IMR-90 (cell line): ENCODE data around the gene RAD23B. TPM values are rescaled to one million over a fixed set of nuclear protein-coding genes. Genes with fewer than 3 reads are reported as not detected.

Experiments
- ATAC-seq: fragments of 200-7000 bp; cut with Tn5 transposase; 2 replicates; pipeline ENCODE4 v1.9.1; 2020; ENCODE audit warnings: low read depth, mild to moderate bottlenecking, moderate library complexity
- BruUV-seq: library from RNA; stranded (reverse); fragments of 400-500 nt; replicated peaks from 2 replicates; lab custom pipeline; 2021; lab: Mats Ljungman, UMichigan
- CTCF ChIA-PET: fragments of 300-600 bp; formaldehyde crosslinking; extraction: SDS; loops from one replicate; lab custom pipeline; 2021; ENCODE audit warnings: antibody characterized with exemption; lab: Yijun Ruan, JAX
- POLR2A ChIA-PET: fragments of 300-600 bp; sonication (Branson Sonifier 250); formaldehyde crosslinking; loops from one replicate; lab custom pipeline; 2022; ENCODE audit warnings: antibody characterized with exemption; ENCODE audit not compliant: unreplicated experiment; lab: Charles Lee
- DNase-seq: peaks from one replicate; pipeline ENCODE4 v3.0.0; 2013
- H2AFZ ChIP-seq: replicated peaks from 2 replicates; pipeline ENCODE3; 2013; ENCODE audit warnings: low read length, mild to moderate bottlenecking; ENCODE audit not compliant: poor library complexity
- H2AK5ac ChIP-seq: 2 replicates; pipeline ENCODE4 v1.6.1; 2013; ENCODE audit warnings: low read depth, low read length, inconsistent platforms
- H2AK9ac ChIP-seq: replicated peaks from 2 replicates; pipeline ENCODE3; 2013; ENCODE audit warnings: mild to moderate bottlenecking, low read depth, low read length, moderate library complexity; ENCODE audit not compliant: poor library complexity
- H2BK120ac ChIP-seq: 2 replicates; pipeline ENCODE4 v1.6.1; 2013; ENCODE audit warnings: low read depth, low read length, inconsistent platforms
- H2BK15ac ChIP-seq: 3 replicates; pipeline ENCODE4 v1.6.1; 2013; ENCODE audit warnings: low read depth, low read length, inconsistent platforms
- H2BK20ac ChIP-seq: 2 replicates; pipeline ENCODE4 v1.6.1; 2013; ENCODE audit warnings: low read depth, mild to moderate bottlenecking, inconsistent platforms, low read length, moderate library complexity
- H2BK5ac ChIP-seq: 2 replicates; pipeline ENCODE4 v1.6.1; 2013; ENCODE audit warnings: mild to moderate bottlenecking, low read depth, low read length, inconsistent platforms; ENCODE audit not compliant: poor library complexity, severe bottlenecking
- H3K14ac ChIP-seq: replicated peaks from 2 replicates; pipeline ENCODE4 v1.6.1; 2013; ENCODE audit warnings: low read depth, low read length, inconsistent platforms
- H3K18ac ChIP-seq: 2 replicates; pipeline ENCODE4 v1.6.1; 2013; ENCODE audit warnings: low read depth, low read length, control low read depth
- H3K23ac ChIP-seq: 2 replicates; pipeline ENCODE4 v1.6.1; 2013; ENCODE audit warnings: low read depth, low read length, inconsistent platforms
- H3K27ac ChIP-seq: 2 replicates; pipeline ENCODE4 v1.5.1; 2013; ENCODE audit warnings: mild to moderate bottlenecking, control low read depth, low read length; ENCODE audit not compliant: insufficient read depth
- H3K27me3 ChIP-seq: 2 replicates; pipeline ENCODE4 v1.6.1; 2013; ENCODE audit warnings: low read length; ENCODE audit not compliant: control insufficient read depth, insufficient read depth
- H3K36me3 ChIP-seq: 2 replicates; pipeline ENCODE4 v1.6.1; 2013; ENCODE audit warnings: low read length, mixed read lengths; ENCODE audit not compliant: control insufficient read depth, insufficient read depth
- H3K4ac ChIP-seq: 2 replicates; pipeline ENCODE4 v1.6.1; 2013; ENCODE audit warnings: low read depth, low read length, inconsistent platforms
- H3K4me1 ChIP-seq: 2 replicates; pipeline ENCODE4 v1.6.1; 2013; ENCODE audit warnings: low read length, mixed read lengths; ENCODE audit not compliant: control insufficient read depth, insufficient read depth
- H3K4me2 ChIP-seq: 2 replicates; pipeline ENCODE4 v1.6.1; 2013; ENCODE audit warnings: low read depth, mild to moderate bottlenecking, control low read depth, low read length, moderate library complexity
- H3K4me3 ChIP-seq: 2 replicates; pipeline ENCODE4 v1.5.1; 2013; ENCODE audit warnings: low read depth, mild to moderate bottlenecking, control low read depth, low read length, moderate library complexity; ENCODE audit not compliant: insufficient read depth
- H3K56ac ChIP-seq: 2 replicates; pipeline ENCODE4 v1.6.1; 2013; ENCODE audit warnings: low read length, inconsistent platforms; ENCODE audit not compliant: insufficient read depth; ENCODE audit errors: extremely low read depth
- H3K79me1 ChIP-seq, 2 experiments: 2 replicates each; pipeline ENCODE4 v1.6.1; 2013; ENCODE audit warnings: low read length in 2 of 2, inconsistent platforms in 1 of 2, low read depth in 1 of 2
- H3K9ac ChIP-seq: 2 replicates; pipeline ENCODE4 v1.6.1; 2013; ENCODE audit warnings: low read depth, low read length, control low read depth
- H3K9me1 ChIP-seq: 2 replicates; pipeline ENCODE4 v1.6.1; 2013; ENCODE audit warnings: low read length, inconsistent platforms; ENCODE audit not compliant: insufficient read depth
- H3K9me3 ChIP-seq: 2 replicates; pipeline ENCODE4 v1.6.1; 2013; ENCODE audit warnings: low read length; ENCODE audit not compliant: control insufficient read depth, insufficient read depth
- H4K20me1 ChIP-seq: 2 replicates; pipeline ENCODE4 v1.6.1; 2013; ENCODE audit warnings: low read length, inconsistent platforms; ENCODE audit not compliant: insufficient read depth
- H4K5ac ChIP-seq: 2 replicates; pipeline ENCODE4 v1.6.1; 2013; ENCODE audit warnings: mild to moderate bottlenecking, low read depth, low read length, control low read depth
- H4K8ac ChIP-seq, 2 experiments: 2 replicates each; pipeline ENCODE4 v1.6.1; 2013; ENCODE audit warnings: low read depth in 2 of 2, low read length in 2 of 2, control low read depth in 1 of 2, inconsistent platforms in 1 of 2
- H4K91ac ChIP-seq: 2 replicates; pipeline ENCODE4 v1.6.1; 2013; ENCODE audit warnings: low read depth, low read length, inconsistent platforms; ENCODE audit not compliant: insufficient read depth
- ELK1 ChIP-seq: fragments of 150-350 bp; IDR thresholded peaks from 2 replicates; pipeline ENCODE4 v1.6.1; 2016; ENCODE audit warnings: low read depth, mild to moderate bottlenecking, low read length, moderate library complexity, borderline replicate concordance
- FOS ChIP-seq: fragments of 150-350 bp; IDR thresholded peaks from 2 replicates; pipeline ENCODE4 v1.6.1; 2016; ENCODE audit warnings: low read depth, low read length
- MAZ ChIP-seq: IDR thresholded peaks from 2 replicates; pipeline ENCODE4 v1.6.1; 2012; ENCODE audit warnings: low read depth, mild to moderate bottlenecking, low read length, improper control_type of control experiment, moderate library complexity, borderline replicate concordance
- MXI1 ChIP-seq: IDR thresholded peaks from 2 replicates; pipeline ENCODE4 v1.6.1; 2012; ENCODE audit warnings: low read depth, mild to moderate bottlenecking, low read length, moderate library complexity, borderline replicate concordance
- POLR2A ChIP-seq: IDR thresholded peaks from 2 replicates; pipeline ENCODE4 v1.6.1; 2012; ENCODE audit warnings: mild to moderate bottlenecking, low read depth, low read length
- RCOR1 ChIP-seq: IDR thresholded peaks from 2 replicates; pipeline ENCODE4 v1.6.1; 2012; ENCODE audit warnings: mild to moderate bottlenecking, low read length, improper control_type of control experiment; ENCODE audit not compliant: insufficient replicate concordance
- WGBS, 2 experiments: methylation state at CpG; one replicate each; pipeline versions ENCODE4 v1.1.5 to v1.1.7; 2013; ENCODE audit warnings: missing lambda C conversion rate in 2 of 2; ENCODE audit not compliant: insufficient read length in 1 of 2; ENCODE audit errors: extremely low coverage in 2 of 2; 5-methylcytosine and 5-hydroxymethylcytosine counted together
- dilution Hi-C: fragments of 300-500 bp; cut with HindIII; formaldehyde crosslinking; loops from one replicate; pipeline ENCODE4 v1.14.3; 2018; ENCODE audit warnings: low sequenced_read_pairs; ENCODE audit not compliant: unreplicated experiment
- in situ Hi-C: fragments of 300-500 bp; cut with MboI; formaldehyde crosslinking; loops from 3 replicates; pipeline ENCODE4 v1.14.3; 2019; ENCODE audit warnings: low sequenced_read_pairs, inconsistent platforms, mixed read lengths
- intact Hi-C: fragments of 100-400 bp; cut with micrococcal nuclease; formaldehyde crosslinking; loops from 2 replicates; pipeline ENCODE4 v1.10.0; 2022
- polyA plus RNA-seq, 3 experiments: library from polyadenylated mRNA; depleted of rRNA; stranded (reverse); fragments of >200 nt; gene quantifications; 2 replicates each; pipeline ENCODE4 v1.2.3, GENCODE V29; 2012; ENCODE audit warnings: low replicate concordance in 1 of 3
- total RNA-seq: library from RNA; depleted of rRNA; stranded (reverse); fragments of >200 nt; gene quantifications from 2 replicates; pipeline ENCODE4 v1.2.3, GENCODE V29; 2012

The RAD23B gene
- total and polyA plus RNA-seq, 2 of the 4 experiments (the other 2 are of a cell fraction) = 126 to 148 TPM

- H2BK20ac ChIP-seq = no peak overlapping the region
- no peak overlapping the region for H3K56ac ChIP-seq
- H3K23ac ChIP-seq = no peak overlapping the region
- intact Hi-C loops = no loop called here
- no peak overlapping the region for H3K9ac ChIP-seq
- no peak overlapping the region for H3K14ac ChIP-seq
- no peak overlapping the region for H3K4ac ChIP-seq
- no peaks in the 10 kb centered on the region for H4K20me1 ChIP-seq
- no peak overlapping the region for H4K5ac ChIP-seq
- H3K9me1 ChIP-seq = no peaks in the 10 kb centered on the region
- H3K9me3 ChIP-seq = no peaks in the 10 kb centered on the region
- H3K27me3 ChIP-seq = no peaks in the 10 kb centered on the region; the same call in 1 of the 2 replicates
- no peak overlapping the region for H3K18ac ChIP-seq
- ChIA-PET POLR2A (no interaction called here), CTCF (no interaction called here)
- in situ Hi-C loops = no loop called here
- no peak for TF ChIP-seq POLR2A
- no peak for TF ChIP-seq MXI1
- no peak for TF ChIP-seq MAZ
- TF ChIP-seq ELK1 = no peak
- no peak for TF ChIP-seq RCOR1
- no peak for TF ChIP-seq FOS
- H2AK5ac ChIP-seq = no peak overlapping the region
- H3K4me2 ChIP-seq = no peak overlapping the region
- H3K4me1 ChIP-seq = no peaks in the 10 kb centered on the region
- H2AFZ ChIP-seq = no peak overlapping the region
- H3K27ac ChIP-seq = no peak overlapping the region
- no peaks in the 10 kb centered on the region for H3K79me1 ChIP-seq
- 90% methylated on average over 6 of the region's 6 CpGs; no CpG with 5 or more reads in 1 of the 2 experiments for WGBS, 2 experiments
- H2BK5ac ChIP-seq = no peak overlapping the region
- no peak overlapping the region for H3K4me3 ChIP-seq
- ATAC-seq (no peak), DNase-seq (no peak)
- BruUV-seq = no TSS peak
- dilution Hi-C loops = no loop called here
- no peak overlapping the region for H4K8ac ChIP-seq
- H2AK9ac ChIP-seq = no peak overlapping the region
- H2BK15ac ChIP-seq = no peak overlapping the region
- H2BK120ac ChIP-seq = no peak overlapping the region
- no peak overlapping the region for H4K91ac ChIP-seq
- H3K36me3 ChIP-seq = no peaks in the 10 kb centered on the region
These were observed 68.4 kb downstream of the RAD23B start for GRCh38 chr9:107351382-107352045.
